Erythroblast (primary cell): ENCODE measurements around the gene AMMECR1L.

Experiments used
- GATA1 ChIP-seq: IDR thresholded peaks from 2 replicates; pipeline ENCODE4 v1.6.1; 2011; ENCODE audit warnings: low read depth, mild to moderate bottlenecking, control low read depth, low read length, moderate library complexity
- POLR2A ChIP-seq: IDR thresholded peaks from 2 replicates; pipeline ENCODE4 v1.6.1; 2011; ENCODE audit warnings: mild to moderate bottlenecking, low read length

- TF ChIP-seq POLR2A (no peak), GATA1 (no peak)
These were observed 32.1 kb downstream of the AMMECR1L start for GRCh38 chr2:127853671-127854070.
